ENCODE results near the gene GP1BB. TPM values are rescaled to one million over a fixed set of nuclear protein-coding genes. Genes with fewer than 3 reads are reported as not detected.
A peak's percentile ranks its signal among the peaks of the same experiment; 100 is the strongest.

Gene GP1BB
- total RNA-seq, 1 donor from 2014 or later: 0.95 TPM

- Histone ChIP-seq H4K20me1 (ENCODE audit: insufficient read depth, low read length) (peaks cover 6% of the 10 kb centered on the region), H3K9me3 (ENCODE audit: insufficient read depth, low read depth, low read length) (no peaks in the 10 kb centered on the region), H3K4me1 (ENCODE audit: insufficient read depth, low read length) (no peaks in the 10 kb centered on the region), H3K36me3 (ENCODE audit: insufficient read depth, low read length) (no peaks in the 10 kb centered on the region), H3K79me2 (ENCODE audit: insufficient read depth, low read length) (no peaks in the 10 kb centered on the region), H3K4me2 (ENCODE audit: low read length) (no peak overlapping the region), H3K27ac (ENCODE audit: low read depth, low read length) (no peak overlapping the region), H3K27me3 (ENCODE audit: insufficient read depth, low read length) (peaks cover 3% of the 10 kb centered on the region), H3K9ac (ENCODE audit: low read length) (no peak overlapping the region), H2AFZ (ENCODE audit: low read depth, low read length) (no peak overlapping the region), H3K4me3 (ENCODE audit: insufficient read depth, low read depth, low read length) (no peak overlapping the region)
- H3K4me1 Mint-ChIP-seq (ENCODE audit: low read depth, unreplicated experiment): no peaks in the 10 kb centered on the region
- H3K4me3 Mint-ChIP-seq (ENCODE audit: unreplicated experiment): no peak overlapping the region
- no peak for FAIRE-seq
- H3K27ac Mint-ChIP-seq (ENCODE audit: unreplicated experiment): no peak overlapping the region
- TF ChIP-seq CTCF (IDR thresholded peaks at IDR 0.05; ENCODE audit: insufficient read depth, low read depth, low read length) (no peak), EZH2 (IDR thresholded peaks at IDR 0.05; ENCODE audit: insufficient read depth, low read length) (no peak)
- no peak for DNase-seq (ENCODE audit: low read depth)
- H3K27me3 Mint-ChIP-seq (ENCODE audit: low read depth, unreplicated experiment): peaks cover 53% of the 10 kb centered on the region
- peaks cover 2% of the 10 kb centered on the region for H3K9me3 Mint-ChIP-seq (ENCODE audit: unreplicated experiment)
- no peaks in the 10 kb centered on the region for H3K36me3 Mint-ChIP-seq (ENCODE audit: low read depth, unreplicated experiment)
These were observed 6.2 kb downstream of the GP1BB start for GRCh38 chr22:19729507-19729906.

- H3K4me1 Mint-ChIP-seq (ENCODE audit: low read depth, unreplicated experiment): no peaks in the 10 kb centered on the region
- Histone ChIP-seq H3K4me1 (ENCODE audit: insufficient read depth, low read length) (no peaks in the 10 kb centered on the region), H3K36me3 (ENCODE audit: insufficient read depth, low read length) (no peaks in the 10 kb centered on the region), H2AFZ (ENCODE audit: low read depth, low read length) (peak overlapping the region; percentile 75), H3K27me3 (ENCODE audit: insufficient read depth, low read length) (no peaks in the 10 kb centered on the region), H3K4me2 (ENCODE audit: low read length) (peak overlapping the region; percentile 84), H3K9ac (ENCODE audit: low read length) (peak overlapping the region; percentile 55), H3K4me3 (ENCODE audit: insufficient read depth, low read depth, low read length) (no peak overlapping the region), H3K27ac (ENCODE audit: low read depth, low read length) (no peak overlapping the region), H3K9me3 (ENCODE audit: insufficient read depth, low read depth, low read length) (no peaks in the 10 kb centered on the region), H4K20me1 (ENCODE audit: insufficient read depth, low read length) (no peaks in the 10 kb centered on the region), H3K79me2 (ENCODE audit: insufficient read depth, low read length) (no peaks in the 10 kb centered on the region)
- no peak overlapping the region for H3K27ac Mint-ChIP-seq (ENCODE audit: unreplicated experiment)
- no peak for FAIRE-seq
- no peak for DNase-seq (ENCODE audit: low read depth)
- TF ChIP-seq EZH2 (IDR thresholded peaks at IDR 0.05; ENCODE audit: insufficient read depth, low read length) (no peak), CTCF (IDR thresholded peaks at IDR 0.05; ENCODE audit: insufficient read depth, low read depth, low read length) (no peak)
- peaks cover 2% of the 10 kb centered on the region for H3K9me3 Mint-ChIP-seq (ENCODE audit: unreplicated experiment)
- no peaks in the 10 kb centered on the region for H3K36me3 Mint-ChIP-seq (ENCODE audit: low read depth, unreplicated experiment)
- H3K4me3 Mint-ChIP-seq (ENCODE audit: unreplicated experiment): no peak overlapping the region
- H3K27me3 Mint-ChIP-seq (ENCODE audit: low read depth, unreplicated experiment): peaks cover 52% of the 10 kb centered on the region
These were observed 6.9 kb downstream of the GP1BB start for GRCh38 chr22:19730198-19730597.

GRCh38 chr22:19730655-19731360 lies 7.5 kb downstream of the GP1BB start:
- TF ChIP-seq CTCF (IDR thresholded peaks at IDR 0.05; ENCODE audit: insufficient read depth, low read depth, low read length) (peak; percentile 54), EZH2 (IDR thresholded peaks at IDR 0.05; ENCODE audit: insufficient read depth, low read length) (no peak)
- Histone ChIP-seq H3K4me1 (ENCODE audit: insufficient read depth, low read length) (no peaks in the 10 kb centered on the region), H3K4me2 (ENCODE audit: low read length) (peak overlapping the region; percentile 84), H3K9ac (ENCODE audit: low read length) (peak overlapping the region; percentile 55), H3K27ac (ENCODE audit: low read depth, low read length) (no peak overlapping the region), H3K9me3 (ENCODE audit: insufficient read depth, low read depth, low read length) (no peaks in the 10 kb centered on the region), H3K27me3 (ENCODE audit: insufficient read depth, low read length) (no peaks in the 10 kb centered on the region), H3K4me3 (ENCODE audit: insufficient read depth, low read depth, low read length) (peak overlapping the region; percentile 51), H2AFZ (ENCODE audit: low read depth, low read length) (peak overlapping the region; percentile 75), H4K20me1 (ENCODE audit: insufficient read depth, low read length) (no peaks in the 10 kb centered on the region), H3K79me2 (ENCODE audit: insufficient read depth, low read length) (no peaks in the 10 kb centered on the region), H3K36me3 (ENCODE audit: insufficient read depth, low read length) (no peaks in the 10 kb centered on the region)
- Mint-ChIP-seq H3K27me3 (ENCODE audit: low read depth, unreplicated experiment) (peaks cover 54% of the 10 kb centered on the region), H3K4me3 (ENCODE audit: unreplicated experiment) (peak overlapping the region; percentile 68), H3K27ac (ENCODE audit: unreplicated experiment) (no peak overlapping the region), H3K9me3 (ENCODE audit: unreplicated experiment) (peaks cover 2% of the 10 kb centered on the region), H3K36me3 (ENCODE audit: low read depth, unreplicated experiment) (no peaks in the 10 kb centered on the region), H3K4me1 (ENCODE audit: low read depth, unreplicated experiment) (no peaks in the 10 kb centered on the region)
- no peak for FAIRE-seq
- DNase-seq (ENCODE audit: low read depth): peak; percentile 33

All from astrocyte (in vitro differentiated cells and primary cell).